HFFc6 (cell line): Measurements from ENCODE around the gene PLXNA4. TPM values are rescaled to one million over a fixed set of nuclear protein-coding genes. Genes with fewer than 3 reads are reported as not detected.
"Not testable (repeated sequence)": the region's sequence is repeated elsewhere in the genome, so short reads cannot be mapped to it uniquely, and the experiment has no call there.

Source experiments
- DNase-seq: peaks from one replicate; pipeline ENCODE4 v3.0.0-alpha.2; 2018
- H3K27ac Mint-ChIP-seq: 2 replicates; pipeline ENCODE4 v1.8.0; 2020; ENCODE audit warnings: mild to moderate bottlenecking, mixed read lengths
- H3K27me3 Mint-ChIP-seq: 2 replicates; pipeline ENCODE4 v1.8.0; 2021; ENCODE audit warnings: mild to moderate bottlenecking, moderate library complexity, mixed read lengths; ENCODE audit not compliant: insufficient read depth
- H3K36me3 Mint-ChIP-seq: 2 replicates; pipeline ENCODE4 v1.8.0; 2021; ENCODE audit warnings: low read depth, mixed read lengths
- H3K4me1 Mint-ChIP-seq: 2 replicates; pipeline ENCODE4 v1.8.0; 2020; ENCODE audit warnings: low read depth, mixed read lengths
- H3K4me3 Mint-ChIP-seq: 2 replicates; pipeline ENCODE4 v1.8.0; 2020; ENCODE audit warnings: mild to moderate bottlenecking, moderate library complexity, mixed read lengths
- H3K9me3 Mint-ChIP-seq: 2 replicates; pipeline ENCODE4 v1.8.0; 2020; ENCODE audit warnings: mild to moderate bottlenecking, mixed read lengths
- total RNA-seq, 6 experiments: library from RNA; stranded (reverse); fragmentation: NEBNext Ultra II Directional; extraction: Animal tissue kit (Norgen Biotek cat#: 25700); gene quantifications; 2 replicates in 1 of 6; 3 replicates in 5 of 6; pipeline ENCODE4 v1.2.3, GENCODE V29; 2021
- TF ChIP-seq, protein P1 (sequence below): fragments of 200-600 bp; sonication (generic); IDR thresholded peaks from 2 replicates; pipeline ENCODE4 v1.5.0; 2021; ENCODE audit warnings: antibody characterized with exemption, mild to moderate bottlenecking

The PLXNA4 gene
- total RNA-seq, 6 experiments from 2014 or later: 0.02 to 0.14 (median 0.05) TPM; not detected in 2

DNA sequence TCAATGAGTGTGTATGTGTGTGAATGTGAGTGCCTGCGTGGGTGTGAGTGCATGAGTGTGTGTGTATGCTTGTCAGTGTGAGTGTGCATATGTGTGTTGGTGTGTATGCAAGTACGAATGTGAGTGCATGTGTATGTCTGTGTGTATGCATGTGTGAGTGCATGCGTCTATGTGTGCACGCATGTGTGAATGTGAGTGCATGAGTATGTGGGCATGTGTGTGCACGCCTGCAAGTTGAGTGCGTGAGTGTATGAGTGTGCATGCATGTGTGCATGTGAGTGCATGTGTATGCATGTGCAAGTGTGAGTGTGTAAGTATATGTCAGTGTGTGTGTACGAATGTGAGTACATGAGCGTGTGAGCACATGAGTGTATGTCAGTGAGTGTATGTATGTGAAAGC lies 399.6 kb downstream of the PLXNA4 start:
- Mint-ChIP-seq H3K27ac (no peak overlapping the region), H3K9me3 (no peaks in the 10 kb centered on the region), H3K4me1 (no peaks in the 10 kb centered on the region), H3K36me3 (no peaks in the 10 kb centered on the region), H3K27me3 (peaks cover 8% of the 10 kb centered on the region; the same call in 1 of the 2 replicates), H3K4me3 (no peak overlapping the region)
- DNase-seq: no peak
- TF ChIP-seq, protein P1, sequence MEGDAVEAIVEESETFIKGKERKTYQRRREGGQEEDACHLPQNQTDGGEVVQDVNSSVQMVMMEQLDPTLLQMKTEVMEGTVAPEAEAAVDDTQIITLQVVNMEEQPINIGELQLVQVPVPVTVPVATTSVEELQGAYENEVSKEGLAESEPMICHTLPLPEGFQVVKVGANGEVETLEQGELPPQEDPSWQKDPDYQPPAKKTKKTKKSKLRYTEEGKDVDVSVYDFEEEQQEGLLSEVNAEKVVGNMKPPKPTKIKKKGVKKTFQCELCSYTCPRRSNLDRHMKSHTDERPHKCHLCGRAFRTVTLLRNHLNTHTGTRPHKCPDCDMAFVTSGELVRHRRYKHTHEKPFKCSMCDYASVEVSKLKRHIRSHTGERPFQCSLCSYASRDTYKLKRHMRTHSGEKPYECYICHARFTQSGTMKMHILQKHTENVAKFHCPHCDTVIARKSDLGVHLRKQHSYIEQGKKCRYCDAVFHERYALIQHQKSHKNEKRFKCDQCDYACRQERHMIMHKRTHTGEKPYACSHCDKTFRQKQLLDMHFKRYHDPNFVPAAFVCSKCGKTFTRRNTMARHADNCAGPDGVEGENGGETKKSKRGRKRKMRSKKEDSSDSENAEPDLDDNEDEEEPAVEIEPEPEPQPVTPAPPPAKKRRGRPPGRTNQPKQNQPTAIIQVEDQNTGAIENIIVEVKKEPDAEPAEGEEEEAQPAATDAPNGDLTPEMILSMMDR: no peak

- no peaks in the 10 kb centered on the region for H3K9me3 Mint-ChIP-seq
- H3K4me3 Mint-ChIP-seq: no peak overlapping the region
- no peak overlapping the region for H3K27ac Mint-ChIP-seq
- H3K27me3 Mint-ChIP-seq: peaks cover 25% of the 10 kb centered on the region
- no peaks in the 10 kb centered on the region for H3K4me1 Mint-ChIP-seq
- TF ChIP-seq, protein P1: no peak
- no peaks in the 10 kb centered on the region for H3K36me3 Mint-ChIP-seq
- no peak for DNase-seq
These were observed 405.1 kb downstream of the PLXNA4 start for GRCh38 chr7:132171130-132171576.

- H3K36me3 Mint-ChIP-seq: no peaks in the 10 kb centered on the region
- TF ChIP-seq, protein P1: no peak
- H3K4me1 Mint-ChIP-seq: no peaks in the 10 kb centered on the region
- peaks cover 27% of the 10 kb centered on the region for H3K27me3 Mint-ChIP-seq
- no peak overlapping the region for H3K4me3 Mint-ChIP-seq
- DNase-seq: no peak
- no peaks in the 10 kb centered on the region for H3K9me3 Mint-ChIP-seq
- no peak overlapping the region for H3K27ac Mint-ChIP-seq
These were observed 406.5 kb downstream of the PLXNA4 start for GRCh38 chr7:132169730-132170129.

DNA sequence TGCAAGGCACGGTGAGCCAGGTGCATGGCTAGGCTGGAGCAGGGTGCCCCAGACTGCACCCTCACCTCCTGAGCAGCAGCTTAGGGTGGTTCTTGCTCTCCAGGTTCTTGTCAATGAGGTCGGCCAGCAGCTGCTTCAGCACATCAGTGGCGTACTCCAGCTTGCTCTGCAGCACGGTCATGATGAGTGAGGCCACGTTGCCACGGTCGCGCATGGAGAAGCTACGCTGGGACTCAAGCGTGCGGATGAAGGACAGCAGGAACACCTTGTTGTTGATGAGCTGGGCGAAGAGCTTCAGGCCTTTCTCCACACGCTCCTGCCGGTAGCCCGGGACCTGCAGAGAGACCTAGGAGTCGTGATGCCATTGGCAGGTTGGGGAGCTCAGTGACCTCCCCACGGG lies 408.0 kb downstream of the PLXNA4 start:
- H3K4me3 Mint-ChIP-seq: no peak overlapping the region
- TF ChIP-seq, protein P1: no peak
- H3K27me3 Mint-ChIP-seq: peaks cover 31% of the 10 kb centered on the region

DNA sequence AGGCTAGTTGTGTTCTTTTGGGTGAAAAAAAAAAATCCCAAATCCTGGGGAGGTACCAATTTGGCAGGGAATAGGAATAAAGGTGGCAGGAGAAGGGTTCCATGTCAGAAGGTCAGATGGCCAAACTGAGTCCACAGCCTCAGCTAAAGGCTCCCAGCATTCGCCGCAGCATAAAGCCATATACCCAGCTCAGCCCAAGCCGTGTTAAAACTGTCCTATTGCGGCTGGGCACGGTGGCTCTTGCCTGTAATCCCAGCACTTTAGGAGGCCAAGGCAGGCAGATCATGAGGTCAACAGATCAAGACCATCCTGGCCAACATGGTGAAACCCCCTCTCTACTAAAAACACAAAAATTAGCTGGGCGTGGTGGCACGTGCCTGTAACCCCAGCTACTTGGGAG lies 410.6 kb downstream of the PLXNA4 start:
- not testable (repeated sequence) for H3K9me3 Mint-ChIP-seq, DNase-seq, H3K27ac Mint-ChIP-seq, H3K4me1 Mint-ChIP-seq, H3K36me3 Mint-ChIP-seq, H3K4me3 Mint-ChIP-seq
- peaks cover 37% of the 10 kb centered on the region for H3K27me3 Mint-ChIP-seq

More for the DNA sequence above, 408.0 kb downstream of the PLXNA4 start:
- Mint-ChIP-seq H3K9me3 (no peaks in the 10 kb centered on the region), H3K27ac (no peak overlapping the region), H3K36me3 (no peaks in the 10 kb centered on the region), H3K4me1 (no peaks in the 10 kb centered on the region)
- DNase-seq: no peak

DNA sequence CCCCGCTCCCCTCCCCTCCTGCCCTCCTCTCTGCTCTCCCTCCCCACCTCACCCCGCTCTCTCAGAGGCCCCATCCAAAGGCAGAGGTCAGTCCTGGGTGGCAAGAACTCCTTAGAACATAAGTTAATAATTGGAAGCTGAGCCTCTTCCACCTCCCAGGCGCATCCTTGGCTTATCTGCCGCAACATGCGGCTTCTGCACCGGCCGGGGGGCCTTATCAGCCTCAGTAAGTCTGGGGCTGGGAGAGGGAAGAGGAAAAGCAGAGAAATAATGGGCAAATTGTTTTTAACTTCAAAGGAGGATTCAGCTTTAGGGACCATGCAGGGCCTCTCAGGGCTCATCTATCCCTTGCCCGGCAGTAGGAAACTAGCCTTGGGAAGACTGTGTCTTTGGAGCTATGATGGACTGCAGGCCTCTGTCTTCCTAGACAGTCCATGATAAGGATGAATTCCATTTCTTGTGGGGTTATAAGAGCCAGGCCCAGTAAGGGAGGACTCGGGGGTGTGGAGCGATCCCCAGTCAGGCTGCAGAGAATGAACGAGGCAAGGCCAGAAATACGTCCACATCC lies 411.6 kb downstream of the PLXNA4 start:
- TF ChIP-seq, protein P1: no peak
- H3K36me3 Mint-ChIP-seq: no peaks in the 10 kb centered on the region
- no peaks in the 10 kb centered on the region for H3K9me3 Mint-ChIP-seq
- no peaks in the 10 kb centered on the region for H3K4me1 Mint-ChIP-seq
- no peak overlapping the region for H3K4me3 Mint-ChIP-seq
- DNase-seq: no peak
- H3K27ac Mint-ChIP-seq: no peak overlapping the region
- peaks cover 42% of the 10 kb centered on the region for H3K27me3 Mint-ChIP-seq
